ENCODE data around the gene ERVH48-1. TPM values are rescaled to one million over a fixed set of nuclear protein-coding genes. Genes with fewer than 3 reads are reported as not detected.
"Not testable (repeated sequence)": the region's sequence is repeated elsewhere in the genome, so short reads cannot be mapped to it uniquely, and the experiment has no call there.

ERVH48-1 gene
- total RNA-seq (2014; rRNA removed; shearing (Covaris generic)), result not detected in 2 replicates
- not detected in 2 replicates for polyA plus RNA-seq (2014; cell fraction: nucleus; rRNA removed)

DNA sequence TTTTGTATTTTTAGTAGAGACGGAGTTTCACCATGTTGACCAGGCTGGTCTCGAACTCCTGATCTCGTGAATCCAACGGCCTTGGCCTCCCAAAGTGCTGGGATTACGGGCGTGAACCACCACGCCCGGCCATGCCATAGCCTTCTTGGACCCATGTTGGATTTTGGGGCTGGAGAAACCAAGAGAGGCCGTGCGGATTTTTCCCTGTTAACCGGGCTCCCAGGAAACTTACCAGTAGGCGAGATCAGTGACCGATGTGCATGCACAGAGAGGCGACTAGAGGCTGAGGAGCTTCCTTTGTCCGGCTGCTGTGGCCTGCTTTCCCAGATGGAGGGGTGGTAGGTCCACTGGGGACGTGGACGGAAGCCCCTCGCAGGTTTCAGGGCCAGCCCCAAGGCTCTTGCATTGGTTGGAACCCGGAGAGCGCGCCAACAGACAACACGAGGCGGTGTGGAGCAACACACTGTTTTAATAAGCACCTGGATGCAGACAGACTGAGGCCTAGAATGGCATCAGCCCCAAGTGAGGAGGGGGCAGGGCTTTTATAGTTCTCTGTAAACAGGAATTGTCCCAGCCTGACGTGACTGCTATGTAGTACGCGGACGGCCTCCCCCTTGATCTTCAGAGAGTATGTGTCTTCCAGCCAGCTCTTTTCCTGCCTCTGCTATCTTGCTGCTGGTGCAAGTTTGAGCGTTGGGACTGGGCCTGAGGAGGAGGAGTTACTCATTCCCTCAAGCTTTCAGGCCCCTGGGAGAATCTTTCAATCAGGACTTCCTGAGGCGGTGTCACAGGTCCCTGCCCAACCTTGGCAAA lies at the start of gene ERVH48-1:
ERVH48-1 (minus strand) TSS at position 517 of the 813 bp plus-strand sequence. CDS start 6,624 bp downstream, outside the sequence.
- no peak for DNase-seq (ENCODE audit: extremely low read depth, low read depth)

DNA sequence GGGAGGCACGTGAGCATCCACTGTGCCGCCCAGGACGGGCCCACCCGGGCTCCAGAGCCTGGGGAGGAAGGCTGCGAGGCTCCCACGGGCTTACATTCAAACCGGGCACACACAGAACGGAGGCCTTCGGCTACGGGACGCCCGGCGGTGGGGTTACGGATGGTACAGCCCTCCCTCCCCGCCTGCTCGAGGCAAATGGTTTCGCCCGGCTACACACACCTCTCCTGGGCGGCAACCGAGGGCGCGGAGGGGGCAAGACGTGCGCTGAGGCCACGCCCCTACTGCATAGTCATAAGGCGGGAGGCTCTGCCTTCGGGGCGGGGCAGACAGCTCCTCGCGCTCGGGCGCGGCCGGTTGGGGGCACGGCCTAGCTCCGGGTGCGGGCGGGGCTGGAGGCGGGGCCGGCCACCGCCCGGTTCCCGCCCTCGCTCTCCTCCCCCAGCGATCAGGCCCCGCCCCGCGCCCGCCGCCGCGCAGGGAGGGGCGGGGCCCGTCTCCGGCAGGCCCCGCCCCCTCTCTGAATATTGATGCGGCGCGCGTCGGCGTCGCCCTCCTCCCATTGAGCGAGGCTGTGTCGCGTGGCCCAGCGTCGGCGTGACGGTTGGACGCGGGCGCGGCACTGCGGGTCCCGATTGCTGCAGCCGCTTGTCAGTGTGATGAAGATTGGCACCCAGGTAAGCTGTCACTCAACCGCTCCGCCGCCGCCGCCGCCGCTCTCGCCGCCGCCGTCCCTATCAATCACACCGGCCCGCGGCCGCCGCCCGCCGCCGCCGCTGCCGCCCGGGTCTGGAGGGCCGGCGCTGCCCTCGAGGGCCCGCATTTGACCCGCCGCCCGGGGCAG lies 48.8 kb upstream of the ERVH48-1 start, which contains the start of gene PKNOX1:
PKNOX1 (plus strand) TSS at position 572 of the 841 bp plus-strand sequence. CDS start 29,820 bp downstream, outside the sequence.
- DNase-seq (ENCODE audit: extremely low read depth, low read depth), result peak; percentile 95

DNA sequence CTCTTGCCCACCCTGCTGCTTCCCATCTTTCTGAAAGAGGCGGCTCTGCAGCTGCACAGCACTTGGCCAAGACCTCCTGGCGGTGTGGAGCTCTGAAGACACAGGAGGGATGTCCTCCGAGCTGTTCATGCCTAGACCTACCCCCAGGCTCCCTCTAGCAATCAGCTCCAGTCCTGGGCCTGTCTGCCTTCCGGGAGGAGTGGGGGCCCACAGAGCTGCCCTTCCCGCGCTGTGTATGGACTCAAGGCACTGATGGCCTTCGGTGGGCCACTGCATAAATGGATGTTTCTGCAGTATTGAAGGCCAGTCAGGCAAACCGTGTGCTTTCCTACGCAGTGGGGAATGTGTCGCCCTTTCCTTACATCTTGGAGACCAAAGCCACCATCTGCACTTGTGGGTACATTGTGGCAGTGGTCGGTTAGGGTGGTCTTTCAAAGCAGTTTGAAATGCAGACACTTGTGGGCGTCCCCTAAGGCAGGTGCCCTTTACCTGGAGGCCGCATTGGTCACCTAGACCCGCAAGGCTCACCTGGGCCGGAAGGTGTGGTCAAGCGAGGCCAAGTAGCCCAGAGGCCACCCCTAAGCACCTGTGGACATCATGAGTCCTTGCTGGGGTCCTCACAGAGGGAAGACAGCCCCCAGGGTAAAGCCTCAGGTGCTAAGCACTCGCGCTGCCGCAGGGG lies 48.0 kb upstream of the ERVH48-1 start:
- DNase-seq (ENCODE audit: extremely low read depth, low read depth), result no peak

DNA sequence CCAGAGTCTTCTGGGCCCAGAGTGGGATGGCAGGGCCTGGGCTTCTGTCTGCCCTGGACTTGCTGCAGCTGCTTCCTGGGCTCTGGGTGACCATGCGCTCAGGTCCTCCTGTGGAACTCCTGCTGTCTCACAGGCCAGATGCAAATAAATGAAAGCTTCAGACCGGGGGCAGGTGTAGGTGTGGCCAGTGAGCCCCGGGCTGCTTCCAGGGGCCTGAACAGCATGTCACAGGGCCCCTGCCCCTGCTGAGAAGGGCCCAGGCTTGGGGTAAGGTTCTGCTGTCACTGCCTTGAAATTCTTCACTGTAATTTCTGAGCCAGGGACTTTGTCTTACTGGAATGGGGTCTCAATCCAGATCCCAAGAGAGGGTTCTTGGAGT lies 46.5 kb upstream of the ERVH48-1 start:
- DNase-seq (ENCODE audit: extremely low read depth, low read depth), result no peak

DNA sequence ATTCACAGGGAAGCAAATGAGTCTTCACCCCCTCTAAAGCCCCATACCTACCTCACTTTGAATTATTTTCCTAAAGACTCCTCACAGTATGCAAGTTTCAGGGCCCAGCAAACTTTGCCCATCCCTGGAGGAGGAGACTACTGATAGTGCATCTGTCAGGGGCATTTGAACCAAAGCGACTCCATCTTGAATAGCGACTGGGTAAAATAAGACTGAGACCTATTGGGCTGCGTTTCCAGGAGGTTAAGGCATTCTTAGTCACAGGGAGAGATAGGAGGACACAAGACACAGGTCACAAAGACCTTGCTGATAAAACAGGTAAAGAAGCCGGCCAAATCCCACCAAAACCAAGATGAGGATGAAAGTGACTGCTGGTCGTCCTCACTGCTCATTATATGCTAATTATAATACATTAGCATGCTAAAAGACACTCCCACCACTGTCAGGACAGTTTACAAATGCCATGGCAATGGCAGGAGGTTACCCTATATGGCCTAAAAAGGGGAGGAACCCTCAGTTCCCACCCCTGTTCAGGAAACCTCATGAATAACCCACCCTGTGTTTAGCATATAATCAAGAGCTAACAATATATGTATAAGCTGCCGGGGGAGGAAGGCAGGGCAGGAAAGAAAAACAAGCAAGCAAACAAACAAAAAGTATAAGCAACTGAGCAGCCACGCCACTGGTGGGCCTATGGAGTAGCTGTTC lies 45.7 kb upstream of the ERVH48-1 start:
- DNase-seq (ENCODE audit: extremely low read depth, low read depth), result no peak

DNA sequence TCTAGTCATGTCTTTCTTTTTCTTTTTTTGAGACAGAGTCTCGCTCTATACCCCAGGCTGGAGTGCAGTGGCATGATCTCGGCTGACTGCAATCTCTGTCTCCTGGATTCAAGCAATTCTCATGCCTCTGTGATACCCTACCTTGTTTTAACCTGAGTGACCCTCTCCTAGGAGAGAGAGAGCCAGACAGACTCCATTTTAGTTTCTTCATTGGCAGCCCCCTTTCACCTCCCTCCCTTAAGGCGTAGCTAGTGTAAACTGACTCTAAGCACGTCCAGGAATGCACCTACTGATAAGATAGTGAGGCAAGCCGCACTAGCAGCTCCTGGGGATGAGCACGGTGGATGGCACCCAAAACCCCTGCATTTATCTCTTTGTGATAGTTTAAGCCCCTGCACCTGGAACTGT lies 43.8 kb upstream of the ERVH48-1 start:
- no peak for DNase-seq (ENCODE audit: extremely low read depth, low read depth)

DNA sequence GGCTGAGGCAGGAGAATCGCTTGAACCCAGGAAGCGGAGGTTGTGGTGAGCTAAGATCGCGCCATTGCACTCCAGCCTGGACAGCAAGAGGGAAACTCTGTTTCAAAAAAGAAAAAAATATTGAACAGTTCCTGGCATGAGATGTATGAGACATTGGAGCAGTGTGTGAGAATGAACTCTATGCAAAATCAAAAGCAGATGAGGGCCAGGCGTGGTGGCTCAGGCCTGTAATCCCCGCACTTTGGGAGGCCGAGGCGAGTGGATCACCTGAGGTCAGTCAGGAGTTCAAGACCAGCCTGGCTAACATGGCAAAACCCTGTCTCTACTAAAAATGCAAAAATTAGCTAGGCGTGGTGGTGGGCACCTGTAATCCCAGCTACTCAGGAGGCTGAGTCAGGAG lies 42.2 kb upstream of the ERVH48-1 start:
- DNase-seq (ENCODE audit: extremely low read depth, low read depth), result not testable (repeated sequence)

DNA sequence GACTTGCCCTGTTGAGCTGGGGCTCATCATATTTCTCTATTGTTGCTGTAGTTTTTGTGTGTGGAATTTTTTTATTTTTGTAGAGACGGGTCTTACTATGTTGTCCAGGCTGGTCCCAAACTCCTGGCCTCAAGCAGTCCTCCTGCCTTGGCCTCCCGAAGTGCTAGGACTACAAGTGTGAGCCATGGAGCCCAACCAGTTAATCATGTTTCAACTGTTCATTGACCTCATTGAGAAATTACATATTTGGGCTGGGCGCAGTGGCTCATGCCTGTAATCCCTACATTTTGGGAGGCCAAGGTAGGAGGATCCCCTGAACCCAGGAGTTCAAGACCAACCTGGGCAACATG lies 39.8 kb upstream of the ERVH48-1 start:
- no peak for DNase-seq (ENCODE audit: extremely low read depth, low read depth)

DNA sequence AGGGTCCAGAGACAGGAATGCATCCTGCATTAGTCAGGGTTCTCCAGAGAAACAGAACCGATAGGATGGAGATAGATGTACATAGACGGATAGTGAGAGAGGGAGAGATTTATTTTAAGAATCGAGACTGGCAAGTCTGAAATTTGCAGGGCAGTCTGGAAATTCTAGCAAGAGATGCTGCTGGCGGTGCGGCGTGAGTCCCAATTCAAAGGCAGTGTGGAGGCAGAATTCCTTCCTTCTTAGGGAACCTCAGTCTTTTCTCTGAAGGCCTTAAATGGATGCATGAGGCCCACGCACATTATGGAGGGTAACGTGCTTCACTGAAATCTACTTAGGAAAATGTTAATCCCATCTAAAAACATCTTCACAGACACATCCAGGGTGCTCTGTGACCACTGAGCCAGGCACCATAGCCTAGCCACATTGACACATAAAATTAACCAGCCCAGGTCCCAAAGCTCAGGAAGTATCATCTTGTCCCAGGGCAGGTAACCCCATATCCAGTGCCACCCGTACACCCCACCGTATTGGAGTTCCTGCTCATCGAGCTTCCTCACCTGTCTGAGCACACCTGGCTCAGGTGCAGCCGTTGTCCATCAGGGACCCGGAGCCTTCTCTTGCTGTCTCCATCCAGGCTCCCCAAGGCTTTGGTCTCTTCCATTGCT lies 39.2 kb upstream of the ERVH48-1 start:
- no peak for DNase-seq (ENCODE audit: extremely low read depth, low read depth)

DNA sequence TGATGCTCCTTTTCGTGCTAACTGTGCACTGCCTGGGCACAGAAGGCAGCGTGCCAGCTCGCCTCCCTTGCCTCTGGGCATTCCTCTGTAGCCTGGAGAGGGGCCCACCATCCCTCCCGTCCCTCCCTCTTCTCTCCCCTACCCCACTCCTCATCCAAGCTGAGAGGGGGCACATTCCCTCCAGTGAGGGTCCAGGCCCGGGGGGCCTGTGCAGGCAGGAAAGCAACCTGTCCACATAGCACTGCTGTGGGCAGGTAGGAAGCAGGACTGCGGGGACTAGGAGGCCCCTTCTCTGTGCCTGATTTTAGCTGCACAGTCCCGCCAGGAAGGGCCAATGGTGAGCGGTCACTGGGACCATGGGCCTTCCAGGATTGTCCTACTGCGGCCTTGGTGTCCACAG lies 38.7 kb upstream of the ERVH48-1 start:
- no peak for DNase-seq (ENCODE audit: extremely low read depth, low read depth)

DNA sequence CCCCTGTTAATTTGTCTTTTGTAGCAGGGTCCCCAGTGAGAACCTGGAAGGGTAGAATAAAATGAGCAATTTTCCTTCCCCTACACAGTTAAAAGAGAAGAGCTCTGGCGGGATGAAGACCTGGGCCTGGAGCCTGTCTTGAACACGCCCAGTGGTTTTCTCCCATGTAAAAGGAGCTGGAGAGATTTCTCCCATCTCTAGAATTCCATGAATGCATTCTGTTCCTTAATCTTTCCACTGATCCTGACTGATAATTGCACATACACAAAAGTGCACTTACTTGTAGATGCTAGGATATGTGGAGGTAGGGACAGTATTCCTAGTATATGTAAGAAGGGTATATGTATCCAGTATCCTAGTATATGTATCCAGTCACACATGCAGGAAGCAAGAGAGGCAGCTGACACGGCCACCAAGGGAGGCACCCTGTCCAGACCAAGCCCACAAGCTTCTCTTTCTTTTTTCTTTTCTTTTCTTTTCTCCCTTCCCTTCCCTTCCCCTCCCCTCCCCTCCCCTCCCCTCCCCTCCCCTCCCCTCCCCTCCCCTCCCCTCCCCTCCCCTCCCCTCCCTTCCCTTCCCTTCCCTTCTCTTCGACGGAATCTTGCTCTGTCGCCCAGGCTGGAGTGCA lies 37.1 kb upstream of the ERVH48-1 start:
- DNase-seq (ENCODE audit: extremely low read depth, low read depth), result no peak

DNA sequence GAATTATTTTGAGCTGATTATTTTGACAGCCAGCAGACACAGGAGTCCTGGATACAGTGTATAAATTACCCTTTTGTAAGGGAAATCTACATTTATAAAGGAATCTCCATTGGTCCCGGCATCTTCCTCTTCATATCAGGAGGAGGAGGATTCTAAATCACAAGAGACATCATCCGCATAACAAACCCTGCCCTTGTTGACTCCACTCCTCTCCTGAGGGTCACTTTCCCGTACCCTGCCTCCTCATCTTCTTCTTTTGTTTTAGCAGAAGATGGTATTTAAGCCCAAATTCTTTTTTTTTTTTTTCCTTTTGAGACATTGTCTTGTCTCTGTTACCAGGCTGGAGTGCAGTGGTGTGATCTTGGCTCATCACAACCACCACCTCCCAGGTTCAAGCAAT lies 34.3 kb upstream of the ERVH48-1 start:
- no peak for DNase-seq (ENCODE audit: extremely low read depth, low read depth)

DNA sequence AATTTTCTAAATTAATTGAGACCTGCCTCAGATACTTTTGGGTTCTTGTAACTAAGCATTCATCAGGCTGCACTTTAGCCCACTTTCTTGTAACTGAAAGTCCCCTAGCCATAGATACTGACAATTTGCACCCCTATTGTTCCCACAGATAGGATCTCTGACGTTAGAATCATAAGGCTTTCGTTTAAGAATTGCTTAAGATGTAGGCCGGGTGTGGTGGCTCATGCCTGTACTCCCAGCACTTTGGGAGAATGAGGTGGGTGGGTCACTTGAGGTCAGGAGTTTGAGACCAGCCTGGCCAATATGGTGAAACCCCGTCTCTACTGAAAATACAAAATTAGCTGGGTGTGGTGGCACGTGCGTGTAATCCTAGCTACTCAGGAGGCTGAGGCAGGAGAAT lies 32.7 kb upstream of the ERVH48-1 start:
- DNase-seq (ENCODE audit: extremely low read depth, low read depth), result not testable (repeated sequence)

DNA sequence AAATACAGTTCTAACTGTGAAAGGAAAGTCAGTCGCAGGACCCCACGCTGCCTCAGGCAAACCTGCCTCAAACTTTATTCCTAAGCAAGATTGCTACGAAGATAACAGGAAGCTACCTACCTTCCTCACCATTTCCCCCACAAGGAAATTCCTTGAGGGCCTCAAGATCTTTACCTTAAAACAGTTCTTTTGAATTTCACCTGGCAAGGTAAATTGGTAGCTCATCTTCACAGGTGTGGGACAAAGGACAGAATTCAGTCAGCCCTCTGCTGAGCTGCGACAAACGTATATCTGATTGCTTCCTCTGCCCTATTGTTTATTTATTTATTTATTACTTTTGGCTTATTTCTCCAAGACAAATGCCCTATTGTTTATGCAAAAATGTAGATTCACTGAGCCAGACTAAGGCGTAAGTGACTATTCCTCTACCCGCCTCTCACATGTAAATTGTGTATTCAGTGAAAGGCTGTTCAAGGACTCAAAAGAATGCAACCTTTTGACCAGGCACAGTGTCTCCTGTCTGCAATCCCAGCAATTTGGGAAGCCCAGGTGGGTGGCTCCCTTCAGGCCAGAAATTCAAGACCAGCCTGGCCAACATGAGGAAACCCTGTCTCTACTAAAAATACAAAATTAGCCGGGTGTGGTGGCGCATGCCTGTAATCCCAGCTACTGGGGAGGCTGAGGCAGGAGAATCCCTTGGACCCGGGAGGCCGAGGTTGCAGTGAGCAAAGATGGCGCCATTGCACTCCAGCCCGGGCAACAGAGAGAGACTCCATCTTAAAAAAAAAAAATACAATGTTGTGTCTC lies 31.6 kb upstream of the ERVH48-1 start:
- DNase-seq (ENCODE audit: extremely low read depth, low read depth), result no peak

DNA sequence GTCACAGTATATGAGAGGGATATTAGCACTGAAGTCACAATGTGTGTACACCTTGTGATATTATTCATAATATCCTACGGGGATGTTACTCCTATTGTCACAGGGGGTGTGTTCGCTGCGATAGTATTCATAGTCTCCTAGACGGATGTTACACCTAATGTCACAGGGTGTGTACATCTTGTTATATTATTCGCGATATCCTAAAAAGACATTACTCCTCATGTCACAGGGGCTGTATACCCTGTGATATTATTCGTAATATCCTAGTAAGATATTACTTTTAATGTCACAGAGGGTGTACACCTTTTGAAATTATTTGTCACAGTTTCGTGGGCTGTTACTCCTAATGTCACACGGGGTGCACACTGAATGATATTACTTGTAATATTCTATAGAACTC lies 25.8 kb upstream of the ERVH48-1 start:
- not testable (repeated sequence) for DNase-seq (ENCODE audit: extremely low read depth, low read depth)

DNA sequence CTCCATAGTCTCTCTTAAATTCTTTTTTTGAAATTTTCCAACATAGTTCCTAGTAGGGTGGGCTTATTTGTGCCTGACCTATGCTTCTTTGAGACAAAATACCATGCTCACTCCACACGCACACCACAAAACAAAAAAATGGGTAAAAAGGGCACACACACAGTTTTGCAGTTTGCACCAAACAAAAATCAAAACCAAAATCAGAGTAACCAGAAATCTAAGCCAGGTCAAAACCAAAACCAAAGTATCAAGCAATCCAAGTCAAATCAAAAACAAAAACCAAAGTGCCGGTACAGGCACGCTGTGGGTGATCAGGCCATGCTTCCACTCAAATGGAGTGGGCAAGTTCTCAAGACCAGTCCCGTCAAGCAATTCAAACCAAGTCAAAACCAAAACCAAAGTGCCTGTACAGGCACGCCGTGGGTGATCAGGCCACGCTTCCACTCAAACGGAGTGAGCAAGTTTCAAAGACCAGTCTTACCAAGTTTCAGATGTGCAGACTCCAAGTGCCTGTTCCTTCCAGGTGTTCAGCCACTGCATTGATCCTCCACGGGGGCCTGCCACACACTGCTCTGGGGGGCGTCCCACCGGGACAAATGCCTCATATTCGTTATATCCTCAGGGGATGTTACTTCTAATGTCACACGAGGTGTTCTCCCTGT lies 23.8 kb upstream of the ERVH48-1 start:
- not testable (repeated sequence) for DNase-seq (ENCODE audit: extremely low read depth, low read depth)

DNA sequence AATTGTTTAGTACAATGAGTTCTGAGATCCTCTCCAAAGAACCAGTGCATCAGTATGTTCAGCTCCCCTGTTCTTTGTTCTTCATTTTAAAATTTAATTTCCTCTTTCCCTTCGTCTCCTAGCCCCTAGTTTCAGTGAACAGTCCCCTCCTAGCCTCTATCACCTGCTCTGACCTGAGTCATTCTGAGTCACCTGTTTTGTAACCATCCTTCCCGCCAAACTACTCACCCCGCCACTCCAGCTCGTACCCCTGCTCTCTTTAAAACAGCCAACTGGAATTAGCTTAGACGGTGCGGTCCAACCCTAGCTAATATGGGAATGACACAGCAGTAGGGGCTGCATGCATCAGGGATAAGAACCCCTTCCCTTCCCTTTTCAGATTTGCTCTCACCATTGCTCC lies 16.8 kb upstream of the ERVH48-1 start:
- DNase-seq (ENCODE audit: extremely low read depth, low read depth), result no peak

DNA sequence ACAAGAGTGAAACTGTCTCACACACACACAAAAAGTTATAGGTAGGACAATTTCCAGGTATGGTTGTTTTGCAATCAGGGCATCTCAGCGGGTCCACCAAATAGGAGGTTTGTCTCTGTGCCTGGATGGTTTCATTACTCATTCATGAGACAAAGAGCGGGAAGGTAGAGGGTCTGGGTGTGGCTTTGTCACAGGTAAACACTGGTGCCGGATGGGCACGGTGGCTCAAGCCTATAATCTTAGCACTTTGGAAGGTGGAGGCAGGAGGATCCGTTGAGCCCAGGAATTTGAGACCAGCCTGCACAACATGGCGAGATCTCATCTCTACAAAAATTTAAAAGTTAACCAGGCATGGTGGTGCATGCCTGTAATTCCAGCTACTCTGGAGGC lies 16.3 kb upstream of the ERVH48-1 start:
- DNase-seq (ENCODE audit: extremely low read depth, low read depth), result no peak

All from NCI-H460 (cell line).